Stimulated activated CD8-positive, alpha-beta memory T cell treated with anti-CD3 and anti-CD28 coated beads, Interleukin-12 subunit alpha, Interleukin-12 subunit beta, amount 100 ng/mL, for 24 hours (primary cell): Measurements from ENCODE around the gene ANKMY1.

Source experiments
- DNase-seq: peaks from one replicate; pipeline ENCODE4 v3.0.0-alpha.2; 2020; ENCODE audit errors: extremely low read depth

The ANKMY1 gene

GRCh38 chr2:240477916-240478315 is 79.9 kb downstream of the ANKMY1 start:
- DNase-seq = no peak

GRCh38 chr2:240473211-240473610 is 84.6 kb downstream of the ANKMY1 start:
- no peak for DNase-seq

- no peak for DNase-seq
Observed at GRCh38 chr2:240472078-240472790, 85.6 kb downstream of the ANKMY1 start.

GRCh38 chr2:240469740-240470139 is 88.0 kb downstream of the ANKMY1 start:
- no peak for DNase-seq

GRCh38 chr2:240469239-240469636 is 88.5 kb downstream of the ANKMY1 start:
- DNase-seq = no peak

DNA sequence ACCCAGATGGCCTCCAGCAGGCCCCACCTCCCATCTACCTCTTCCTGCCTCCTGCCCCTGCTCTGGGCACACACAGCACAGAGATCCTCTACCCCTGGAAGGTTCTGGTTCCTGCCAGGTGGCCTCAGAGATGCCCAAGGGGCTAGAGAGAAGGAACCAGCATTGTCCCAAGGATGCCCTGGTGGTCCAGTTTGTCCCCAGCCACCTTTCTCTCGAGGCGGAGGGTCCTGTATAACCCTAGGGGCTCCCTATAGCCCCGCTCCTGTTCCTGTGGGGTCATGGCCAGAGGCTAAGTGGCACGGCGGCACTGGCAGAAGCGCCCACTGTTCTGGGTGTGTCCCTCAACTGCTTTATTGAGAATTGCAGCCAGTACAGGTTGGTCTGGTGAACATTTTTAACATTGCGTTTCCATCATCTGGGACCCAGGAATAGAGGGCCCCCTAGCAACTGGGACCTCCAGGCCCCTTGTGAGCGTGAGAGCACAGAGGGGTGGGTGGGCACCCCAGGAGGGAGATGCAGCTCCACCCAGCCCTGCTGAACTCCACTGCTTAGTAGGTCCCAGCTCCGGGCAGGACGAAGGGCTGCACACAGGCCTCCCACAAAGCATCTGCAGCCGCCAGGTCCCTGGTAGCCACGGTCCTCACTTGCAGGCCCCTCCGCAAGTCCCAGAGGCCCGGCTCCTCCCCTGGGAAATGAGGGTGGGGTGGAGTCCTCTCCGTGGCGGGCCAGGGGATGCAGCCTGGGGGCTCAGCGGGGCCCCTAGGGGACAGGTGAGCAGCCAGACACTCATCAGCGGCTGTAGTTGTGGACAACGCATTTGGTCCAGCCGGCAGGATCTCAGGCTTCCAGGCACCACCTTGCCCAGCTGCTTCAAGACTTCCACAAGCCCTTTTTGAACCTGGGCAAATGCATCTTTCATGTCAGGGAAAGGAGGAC is 89.2 kb downstream of the ANKMY1 start:
- no peak for DNase-seq

GRCh38 chr2:240467659-240468302 is 90.0 kb downstream of the ANKMY1 start:
- DNase-seq = no peak

GRCh38 chr2:240467149-240467642 is 90.6 kb downstream of the ANKMY1 start:
- DNase-seq = no peak

- DNase-seq = no peak
Observed at GRCh38 chr2:240466579-240467148, 91.1 kb downstream of the ANKMY1 start.

GRCh38 chr2:240465765-240466578 is 91.8 kb downstream of the ANKMY1 start:
- no peak for DNase-seq

GRCh38 chr2:240465268-240465764 is 92.5 kb downstream of the ANKMY1 start:
- DNase-seq = no peak

GRCh38 chr2:240464514-240465241 is 93.1 kb downstream of the ANKMY1 start:
- DNase-seq = no peak

GRCh38 chr2:240463866-240464481 is 93.8 kb downstream of the ANKMY1 start:
- no peak for DNase-seq

- no peak for DNase-seq
Observed at GRCh38 chr2:240463274-240463865, 94.4 kb downstream of the ANKMY1 start.

- no peak for DNase-seq
Observed at GRCh38 chr2:240462707-240463273, 95.0 kb downstream of the ANKMY1 start.

DNA sequence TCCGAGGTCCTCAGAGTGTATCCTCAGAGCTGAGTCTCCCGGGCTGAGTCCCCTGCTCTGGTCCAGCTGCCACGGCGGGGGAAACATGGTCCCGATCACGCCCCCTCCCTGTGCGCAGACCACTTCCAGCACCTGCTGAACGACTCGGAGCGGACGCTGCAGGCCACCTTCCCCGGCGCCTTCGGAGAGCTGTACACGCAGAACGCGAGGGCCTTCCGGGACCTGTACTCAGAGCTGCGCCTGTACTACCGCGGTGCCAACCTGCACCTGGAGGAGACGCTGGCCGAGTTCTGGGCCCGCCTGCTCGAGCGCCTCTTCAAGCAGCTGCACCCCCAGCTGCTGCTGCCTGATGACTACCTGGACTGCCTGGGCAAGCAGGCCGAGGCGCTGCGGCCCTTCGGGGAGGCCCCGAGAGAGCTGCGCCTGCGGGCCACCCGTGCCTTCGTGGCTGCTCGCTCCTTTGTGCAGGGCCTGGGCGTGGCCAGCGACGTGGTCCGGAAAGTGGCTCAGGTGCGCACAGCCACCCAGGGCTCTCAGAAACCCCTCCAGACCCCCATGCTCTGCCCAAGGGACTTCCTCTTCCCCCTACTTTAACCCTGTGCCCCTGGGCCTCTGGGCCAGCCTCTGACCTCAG is 95.6 kb downstream of the ANKMY1 start:
- no peak for DNase-seq

DNA sequence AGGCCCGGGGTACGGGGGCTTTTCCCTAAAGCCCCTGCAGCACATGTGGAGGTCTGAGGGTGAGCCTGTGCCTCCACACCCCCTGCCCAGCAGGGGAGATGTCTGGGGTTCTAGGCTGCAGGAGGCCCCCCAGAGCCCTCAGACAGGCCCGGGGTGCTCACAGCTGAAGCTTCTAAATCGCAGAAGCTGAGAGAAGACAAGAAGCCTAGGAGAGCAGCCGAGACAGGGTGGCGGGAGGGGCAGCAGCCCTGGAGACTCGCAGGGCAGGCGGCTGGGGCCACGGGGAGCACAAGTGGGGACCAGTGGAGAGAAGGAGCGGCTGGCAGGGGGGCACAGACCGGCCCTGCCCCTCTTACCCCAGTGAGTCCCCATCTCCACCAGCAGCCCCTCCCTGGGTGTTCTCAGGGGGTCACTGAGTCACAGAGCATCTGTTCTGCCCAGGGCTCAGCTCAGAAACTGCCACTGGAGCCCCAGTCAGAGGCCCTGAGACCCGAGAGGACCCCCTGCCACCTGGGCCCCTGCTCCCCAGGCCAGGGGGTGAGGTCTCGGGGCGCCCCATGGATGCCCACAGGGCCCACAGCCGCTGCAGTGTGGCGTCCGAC is 96.2 kb downstream of the ANKMY1 start:
- DNase-seq = no peak
